H9 (cell line): ENCODE measurements around the gene CPNE2. TPM values are rescaled to one million over a fixed set of nuclear protein-coding genes. Genes with fewer than 3 reads are reported as not detected.

ENCODE experiments used
- DNase-seq: peaks from one replicate; pipeline ENCODE4 v3.0.0-alpha.2; 2017
- H2AFZ ChIP-seq: one replicate; pipeline ENCODE4 v1.6.1; 2013; ENCODE audit warnings: mild to moderate bottlenecking, low read length, control low read depth, moderate library complexity
- H2AK5ac ChIP-seq: 2 replicates; pipeline ENCODE4 v1.6.1; 2013; ENCODE audit warnings: low read length, control low read depth, mixed read lengths; ENCODE audit not compliant: insufficient read length
- H2BK120ac ChIP-seq: one replicate; pipeline ENCODE4 v1.6.1; 2013; ENCODE audit warnings: low read depth, mild to moderate bottlenecking, low read length, control low read depth, inconsistent platforms; ENCODE audit not compliant: poor library complexity, severe bottlenecking
- H2BK12ac ChIP-seq: 2 replicates; pipeline ENCODE4 v1.6.1; 2013; ENCODE audit warnings: low read length, control low read depth, mixed read lengths, low read depth; ENCODE audit not compliant: insufficient read length
- H2BK15ac ChIP-seq: 2 replicates; pipeline ENCODE4 v1.6.1; 2013; ENCODE audit warnings: low read depth, low read length, control low read depth
- H2BK20ac ChIP-seq: one replicate; pipeline ENCODE4 v1.6.1; 2013; ENCODE audit warnings: low read depth, mild to moderate bottlenecking, low read length, control low read depth, inconsistent platforms; ENCODE audit not compliant: poor library complexity, severe bottlenecking
- H2BK5ac ChIP-seq: 2 replicates; pipeline ENCODE4 v1.6.1; 2013; ENCODE audit warnings: low read length, control low read depth, mixed read lengths; ENCODE audit not compliant: insufficient read length
- H3K14ac ChIP-seq: 2 replicates; pipeline ENCODE4 v1.6.1; 2013; ENCODE audit warnings: low read length, control low read depth; ENCODE audit not compliant: insufficient read depth
- H3K18ac ChIP-seq: 2 replicates; pipeline ENCODE4 v1.6.1; 2013; ENCODE audit warnings: low read depth, mild to moderate bottlenecking, mixed read lengths, low read length, control low read depth; ENCODE audit not compliant: insufficient read length
- H3K23ac ChIP-seq: 2 replicates; pipeline ENCODE4 v1.6.1; 2013; ENCODE audit warnings: low read length, control low read depth, mixed read lengths, low read depth; ENCODE audit not compliant: insufficient read length
- H3K23me2 ChIP-seq: 2 replicates; pipeline ENCODE4 v1.6.1; 2013; ENCODE audit warnings: low read depth, mild to moderate bottlenecking, mixed read lengths, low read length, control low read depth; ENCODE audit not compliant: insufficient read length, poor library complexity, severe bottlenecking
- H3K27ac ChIP-seq: 2 replicates; pipeline ENCODE4 v1.5.1; 2013; ENCODE audit warnings: low read length, control low read depth, mixed read lengths, low read depth; ENCODE audit not compliant: insufficient read length
- H3K27me3 ChIP-seq: 2 replicates; pipeline ENCODE4 v1.6.1; 2013; ENCODE audit warnings: low read length, control low read depth, inconsistent platforms; ENCODE audit not compliant: insufficient read depth
- H3K4ac ChIP-seq: 2 replicates; pipeline ENCODE4 v1.6.1; 2013; ENCODE audit warnings: low read depth, mild to moderate bottlenecking, control low read depth, inconsistent platforms, low read length, moderate library complexity
- H3K4me1 ChIP-seq: 2 replicates; pipeline ENCODE4 v1.6.1; 2013; ENCODE audit warnings: low read length, control low read depth, inconsistent platforms; ENCODE audit not compliant: insufficient read depth
- H3K4me2 ChIP-seq: 2 replicates; pipeline ENCODE4 v1.6.1; 2013; ENCODE audit warnings: low read length, control low read depth, mixed read lengths; ENCODE audit not compliant: insufficient read length, insufficient read depth
- H3K56ac ChIP-seq: 2 replicates; pipeline ENCODE4 v1.6.1; 2013; ENCODE audit warnings: low read depth, mild to moderate bottlenecking, mixed read lengths, low read length, control low read depth; ENCODE audit not compliant: insufficient read length
- H3K79me1 ChIP-seq: 2 replicates; pipeline ENCODE4 v1.6.1; 2013; ENCODE audit warnings: low read depth, mild to moderate bottlenecking, moderate library complexity, low read length, control low read depth, inconsistent platforms; ENCODE audit not compliant: insufficient read depth, poor library complexity, severe bottlenecking
- H3K79me2 ChIP-seq: 2 replicates; pipeline ENCODE4 v1.6.1; 2013; ENCODE audit warnings: low read length, control low read depth, inconsistent platforms; ENCODE audit not compliant: insufficient read depth
- H3K9ac ChIP-seq: 2 replicates; pipeline ENCODE4 v1.6.1; 2013; ENCODE audit warnings: low read length, control low read depth, mixed read lengths; ENCODE audit not compliant: insufficient read length; ENCODE audit errors: extremely low read depth
- H3K9me3 ChIP-seq: one replicate; pipeline ENCODE4 v1.6.1; 2013; ENCODE audit warnings: low read depth, low read length, inconsistent platforms; ENCODE audit not compliant: control insufficient read depth
- H3T11ph ChIP-seq: one replicate; pipeline ENCODE4 v1.6.1; 2013; ENCODE audit warnings: mild to moderate bottlenecking, low read length, control low read depth, inconsistent platforms
- H4K20me1 ChIP-seq: one replicate; pipeline ENCODE4 v1.6.1; 2013; ENCODE audit not compliant: control insufficient read depth, insufficient read length, insufficient read depth
- H4K5ac ChIP-seq: 2 replicates; pipeline ENCODE4 v1.6.1; 2013; ENCODE audit warnings: low read depth, mild to moderate bottlenecking, mixed read lengths, low read length, control low read depth; ENCODE audit not compliant: insufficient read length
- H4K8ac ChIP-seq: replicated peaks from 2 replicates; pipeline ENCODE4 v1.6.1; 2013; ENCODE audit warnings: low read length, control low read depth, mixed read lengths, low read depth; ENCODE audit not compliant: insufficient read length
- H4K91ac ChIP-seq: 2 replicates; pipeline ENCODE4 v1.6.1; 2013; ENCODE audit warnings: low read depth, mild to moderate bottlenecking, moderate library complexity, mixed read lengths, low read length, control low read depth; ENCODE audit not compliant: insufficient read length
- H3K27ac Mint-ChIP-seq, 3 experiments: 2 replicates in 2 of 3; 3 replicates in 1 of 3; pipeline ENCODE4 v1.8.0; 2020 to 2021; ENCODE audit warnings: mixed read lengths in 3 of 3, mild to moderate bottlenecking in 1 of 3, moderate library complexity in 1 of 3
- H3K27me3 Mint-ChIP-seq: 2 replicates; pipeline ENCODE4 v1.8.0; 2021; ENCODE audit warnings: low read depth, mild to moderate bottlenecking, moderate library complexity, mixed read lengths
- H3K36me3 Mint-ChIP-seq, 3 experiments: 2 replicates in 2 of 3; 3 replicates in 1 of 3; pipeline ENCODE4 v1.8.0; 2020 to 2021; ENCODE audit warnings: low read depth in 3 of 3, mixed read lengths in 3 of 3; ENCODE audit not compliant: insufficient read depth in 1 of 3
- H3K4me1 Mint-ChIP-seq, 2 experiments: 2 replicates each; pipeline ENCODE4 v1.8.0; 2020; ENCODE audit warnings: mixed read lengths in 2 of 2
- H3K4me3 Mint-ChIP-seq, 2 experiments: 2 replicates in 1 of 2; 3 replicates in 1 of 2; pipeline ENCODE4 v1.8.0; 2020 to 2021; ENCODE audit warnings: mild to moderate bottlenecking in 2 of 2, mixed read lengths in 2 of 2, moderate library complexity in 1 of 2
- H3K9me3 Mint-ChIP-seq, 2 experiments: 2 replicates in 1 of 2; 3 replicates in 1 of 2; pipeline ENCODE4 v1.8.0; 2020; ENCODE audit warnings: mild to moderate bottlenecking in 2 of 2, mixed read lengths in 2 of 2, moderate library complexity in 1 of 2
- CTCF ChIP-seq: fragments of 200-600 bp; sonication (generic); conservative IDR thresholded peaks from 3 replicates; pipeline ENCODE4 v1.8.0; 2021; ENCODE audit warnings: antibody characterized with exemption, mild to moderate bottlenecking
- WGBS: extraction: QIAGEN DNeasy Blood & Tissue Kit; methylation state at CpG from one replicate; pipeline ENCODE4 v1.1.7; 2013; ENCODE audit warnings: missing lambda C conversion rate, low lambda C conversion rate, mixed read lengths; ENCODE audit not compliant: insufficient read length; ENCODE audit errors: extremely low coverage; 5-methylcytosine and 5-hydroxymethylcytosine counted together
- total RNA-seq: library from RNA; stranded (reverse); gene quantifications from 2 replicates; pipeline ENCODE4 v1.2.1, GENCODE V29; 2021

Gene CPNE2
- total RNA-seq, 1 experiment from 2014 or later, result 8.0 TPM

GRCh38 chr16:57196286-57196685 is 103.9 kb downstream of the CPNE2 start:
- Histone ChIP-seq H4K8ac (no peak overlapping the region), H2BK15ac (no peak overlapping the region), H2BK5ac (no peak overlapping the region), H3K4me1 (no peaks in the 10 kb centered on the region; the same call in 1 of the 2 replicates), H3K9ac (no peak overlapping the region), H4K5ac (no peak overlapping the region), H3K14ac (no peak overlapping the region), H3K27me3 (no peaks in the 10 kb centered on the region), H3K56ac (no peak overlapping the region), H2BK12ac (no peak overlapping the region), H3K23ac (no peak overlapping the region), H2BK120ac (no peak overlapping the region), H3K9me3 (no peaks in the 10 kb centered on the region), H2BK20ac (no peak overlapping the region), H3K23me2 (no peaks in the 10 kb centered on the region), H3T11ph (no peak overlapping the region), H3K4me2 (no peak overlapping the region), H4K20me1 (no peaks in the 10 kb centered on the region), H4K91ac (no peak overlapping the region), H3K79me2 (peaks cover 3% of the 10 kb centered on the region; the same call in 1 of the 2 replicates), H3K4ac (no peak overlapping the region), H3K79me1 (peaks cover 3% of the 10 kb centered on the region), H3K18ac (no peak overlapping the region), H2AFZ (no peak overlapping the region), H3K27ac (no peak overlapping the region), H2AK5ac (no peak overlapping the region)
- TF ChIP-seq CTCF, result no peak
- peaks cover 11 to 14% (median 12%) of the 10 kb centered on the region in 3 experiments for H3K36me3 Mint-ChIP-seq
- H3K27me3 Mint-ChIP-seq, result no peaks in the 10 kb centered on the region
- no peak for DNase-seq
- peaks cover 6% of the 10 kb centered on the region in 2 experiments for H3K4me1 Mint-ChIP-seq
- peaks cover 0 to 4% of the 10 kb centered on the region in 2 experiments; a peak in 4 of 5 replicates for H3K9me3 Mint-ChIP-seq
- H3K27ac Mint-ChIP-seq, result peak overlapping the region in 1 of 3 experiments; percentile 8; a peak in 1 of 7 replicates
- H3K4me3 Mint-ChIP-seq, result peak overlapping the region in 1 of 2 experiments; percentile 46; a peak in 1 of 5 replicates
- no CpG with 5 or more reads among the region's 4 CpGs for WGBS
